A549 (cell line): ENCODE data around the gene PRMT7. TPM values are rescaled to one million over a fixed set of nuclear protein-coding genes. Genes with fewer than 3 reads are reported as not detected.

ENCODE experiments used
- ATAC-seq, 2 experiments: fragments of 200-7000 bp in 1 of 2; fragments of >200 bp in 1 of 2; cut with Nextera tagmentation in 1 of 2; cut with Tn5 transposase in 1 of 2; 3 replicates each; pipeline versions ENCODE4 v1.8.0 to v1.9.1; 2018 to 2020; ENCODE audit warnings: mild to moderate bottlenecking in 1 of 2, moderate library complexity in 1 of 2
- CTCF ChIA-PET: fragments of 300-600 bp; sonication (Branson Sonifier 250); formaldehyde crosslinking; extraction: SDS; loops from one replicate; lab custom pipeline; 2021; ENCODE audit warnings: antibody characterized with exemption, inconsistent platforms; lab: Yijun Ruan, JAX
- POLR2A ChIA-PET: fragments of 350-600 bp; formaldehyde crosslinking; extraction: SDS; loops from one replicate; lab custom pipeline; 2021; ENCODE audit warnings: antibody characterized with exemption, inconsistent platforms; lab: Yijun Ruan, JAX
- DNase-seq, 2 experiments: peaks; one replicate each; pipeline versions ENCODE4 v3.0.0 to v3.0.0-alpha.2; 2011 to 2016; ENCODE audit warnings: low read depth in 1 of 2, low spot score in 1 of 2
- FAIRE-seq: peaks from 2 replicates; lab custom pipeline; 2011; peaks lifted over from hg19 to GRCh38; lab: Jason Lieb, UNC
- H3K27ac ChIP-seq, 2 experiments: fragments of >200 bp; sonication (Bioruptor Twin); formaldehyde crosslinking; 3 replicates each; pipeline ENCODE4 v1.5.1; 2016 to 2017
- H3K4me1 ChIP-seq: fragments of >200 bp; sonication (Bioruptor Twin); formaldehyde crosslinking; 3 replicates; pipeline ENCODE4 v1.6.1; 2016
- H3K4me2 ChIP-seq: fragments of >200 bp; sonication (Bioruptor Twin); formaldehyde crosslinking; 3 replicates; pipeline ENCODE4 v1.6.1; 2016
- H3K4me3 ChIP-seq: fragments of >200 bp; sonication (Bioruptor Twin); formaldehyde crosslinking; 3 replicates; pipeline ENCODE4 v1.5.1; 2016
- H3K9me3 ChIP-seq: fragments of >200 bp; sonication (Bioruptor Twin); formaldehyde crosslinking; 3 replicates; pipeline ENCODE4 v1.6.1; 2016
- CBX8 ChIP-seq: fragments of 200-600 bp; sonication (generic); IDR thresholded peaks from 2 replicates; pipeline ENCODE4 v1.6.1; 2016
- EHF ChIP-seq: fragments of 250-450 bp; sonication (Bioruptor Pico); IDR thresholded peaks from 2 replicates; pipeline ENCODE4 v1.5.0; 2020; ENCODE audit warnings: mild to moderate bottlenecking
- EHMT2 ChIP-seq: fragments of 200-600 bp; sonication (generic); IDR thresholded peaks from 2 replicates; pipeline ENCODE4 v1.6.1; 2016; ENCODE audit warnings: antibody characterized with exemption, low read depth, mild to moderate bottlenecking, moderate library complexity
- EP300 ChIP-seq, 2 experiments: fragments of >200 bp; sonication (Bioruptor Twin); formaldehyde crosslinking; IDR thresholded peaks; 2 replicates in 1 of 2; 3 replicates in 1 of 2; pipeline ENCODE4 v1.6.1; 2016 to 2017
- FOSL2 ChIP-seq, 2 experiments: fragments of 450-650 bp in 1 of 2; fragments of >200 bp in 1 of 2; sonication (Bioruptor Twin) in 1 of 2; formaldehyde crosslinking; IDR thresholded peaks; 2 replicates each; pipeline versions ENCODE4 v1.5.0 to v1.6.1; 2016 to 2020; ENCODE audit warnings: mild to moderate bottlenecking in 1 of 2, moderate library complexity in 1 of 2
- GATA3 ChIP-seq: IDR thresholded peaks from 2 replicates; pipeline ENCODE4 v1.6.1; 2012; ENCODE audit warnings: borderline replicate concordance
- HOXB5 ChIP-seq: fragments of 250-450 bp; sonication (Bioruptor Pico); IDR thresholded peaks from 2 replicates; pipeline ENCODE4 v1.5.0; 2020; ENCODE audit warnings: mild to moderate bottlenecking, moderate library complexity
- JUN ChIP-seq, 2 experiments: fragments of >200 bp; sonication (Bioruptor Twin); formaldehyde crosslinking; IDR thresholded peaks; 2 replicates in 1 of 2; 3 replicates in 1 of 2; pipeline ENCODE4 v1.6.1; 2016 to 2017
- MAFK ChIP-seq: fragments of 450-650 bp; IDR thresholded peaks from 2 replicates; pipeline ENCODE4 v1.6.1; 2014; ENCODE audit not compliant: partially characterized antibody
- NPAS2 ChIP-seq: fragments of 250-450 bp; sonication (Bioruptor Pico); IDR thresholded peaks from 2 replicates; pipeline ENCODE4 v1.8.0; 2022; ENCODE audit warnings: mild to moderate bottlenecking, moderate library complexity, borderline replicate concordance
- PHF8 ChIP-seq: fragments of 200-600 bp; sonication (generic); IDR thresholded peaks from 2 replicates; pipeline ENCODE4 v1.6.1; 2016; ENCODE audit warnings: low read depth, mild to moderate bottlenecking, antibody characterized with exemption, moderate library complexity, borderline replicate concordance
- POLR2AphosphoS2 ChIP-seq: conservative IDR thresholded peaks from 2 replicates; pipeline ENCODE4 v1.6.1; 2012; ENCODE audit warnings: low read length, improper control_type of control experiment, inconsistent platforms
- RARB ChIP-seq: fragments of 250-450 bp; sonication (Bioruptor Pico); IDR thresholded peaks from 2 replicates; pipeline ENCODE4 v1.8.0; 2021; ENCODE audit warnings: mild to moderate bottlenecking, moderate library complexity
- RCOR1 ChIP-seq: fragments of 150-350 bp; IDR thresholded peaks from 2 replicates; pipeline ENCODE4 v1.6.1; 2014; ENCODE audit warnings: antibody characterized with exemption, low read length, low read depth
- RFX5 ChIP-seq: fragments of 450-650 bp; IDR thresholded peaks from 2 replicates; pipeline ENCODE4 v1.7.1; 2014; ENCODE audit warnings: antibody characterized with exemption, mild to moderate bottlenecking, moderate library complexity
- SMC3 ChIP-seq: fragments of >200 bp; sonication (Bioruptor Twin); formaldehyde crosslinking; IDR thresholded peaks from 3 replicates; pipeline ENCODE4 v1.6.1; 2018; ENCODE audit warnings: inconsistent platforms
- SREBF2 ChIP-seq: fragments of 450-650 bp; IDR thresholded peaks from 2 replicates; pipeline ENCODE4 v1.6.1; 2014; ENCODE audit warnings: mild to moderate bottlenecking, moderate library complexity
- TP53 ChIP-seq: fragments of 250-450 bp; sonication (Bioruptor Pico); IDR thresholded peaks from 2 replicates; pipeline ENCODE4 v1.5.0; 2021; ENCODE audit warnings: mild to moderate bottlenecking, moderate library complexity
- ZFP36 ChIP-seq: fragments of 450-650 bp; IDR thresholded peaks from 2 replicates; pipeline ENCODE4 v1.6.1; 2014; ENCODE audit warnings: borderline replicate concordance; ENCODE audit not compliant: partially characterized antibody
- ZNF302 ChIP-seq: fragments of 250-450 bp; sonication (Bioruptor Pico); IDR thresholded peaks from 2 replicates; pipeline ENCODE4 v1.9.0; 2021; ENCODE audit warnings: inconsistent platforms, mild to moderate bottlenecking, moderate library complexity
- WGBS: methylation state at CpG from one replicate; pipeline ENCODE4 v1.1.6; 2017; ENCODE audit errors: missing lambda C conversion rate; 5-methylcytosine and 5-hydroxymethylcytosine counted together
- polyA plus RNA-seq, 4 experiments: library from polyadenylated mRNA; depleted of rRNA in 3 of 4; stranded (reverse); fragments of >200 nt; fragmentation: RNase III in 1 of 4; extraction: RNeasy Plus Mini Kit Qiagen cat#74134 plus additional on column Dnase treatment in 1 of 4; gene quantifications; 2 replicates in 3 of 4; 3 replicates in 1 of 4; pipeline ENCODE4 v1.2.3, GENCODE V29; 2011 to 2017
- TF ChIP-seq, protein P1 (sequence below): fragments of 450-650 bp; IDR thresholded peaks from 2 replicates; pipeline ENCODE4 v1.6.1; 2014; ENCODE audit warnings: antibody characterized with exemption
- TF ChIP-seq, protein P2 (sequence below): fragments of 200-600 bp; sonication (generic); IDR thresholded peaks from 2 replicates; pipeline ENCODE4 v1.6.1; 2016; ENCODE audit warnings: antibody characterized with exemption, mild to moderate bottlenecking, moderate library complexity
- TF ChIP-seq, protein P3 (sequence below): fragments of 150-350 bp; IDR thresholded peaks from 2 replicates; pipeline ENCODE4 v1.6.1; 2014; ENCODE audit warnings: low read depth, mild to moderate bottlenecking, low read length
- TF ChIP-seq, protein P4 (sequence below): IDR thresholded peaks from 2 replicates; pipeline ENCODE4 v1.6.1; 2012; ENCODE audit warnings: low read depth, borderline replicate concordance

Gene PRMT7
- polyA plus RNA-seq, 2 of the 4 experiments (the other 2 are of a cell fraction), result 37.1 to 44.7 TPM

DNA sequence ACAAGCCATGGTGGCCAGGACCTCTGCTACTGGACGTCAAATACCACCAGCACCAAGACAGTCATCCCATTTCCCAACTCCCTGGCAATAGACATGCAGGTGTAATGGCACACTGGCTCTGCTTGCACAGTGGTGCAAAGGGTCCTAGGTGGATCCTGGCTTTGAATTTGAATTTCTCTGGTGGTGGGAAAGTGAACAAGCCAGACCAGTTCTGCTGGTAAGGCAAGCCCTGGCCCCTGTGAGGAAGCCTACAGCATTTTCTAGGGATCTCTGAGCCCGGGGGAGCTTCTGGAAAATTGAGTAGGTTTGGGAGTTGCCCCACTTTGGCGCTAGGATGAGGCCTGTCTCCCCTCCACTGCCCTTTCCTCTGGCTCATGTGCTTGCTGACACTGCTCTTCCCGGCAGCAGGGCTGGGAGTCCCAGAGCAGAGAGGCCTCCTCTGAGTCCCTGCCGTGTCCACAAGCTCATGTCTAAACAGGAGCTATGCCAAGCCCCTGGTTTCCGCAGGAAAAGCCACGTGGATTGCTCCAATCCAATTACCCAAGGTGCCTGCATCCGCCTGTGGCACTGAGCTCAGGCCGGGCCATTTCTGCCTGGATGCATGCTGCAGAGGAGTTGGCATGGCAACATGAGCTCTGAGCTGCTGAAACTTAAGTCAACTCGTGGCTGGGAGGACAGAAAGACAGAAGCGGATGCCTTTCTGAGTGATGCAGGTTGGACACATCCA is 67.0 kb downstream of the PRMT7 start:
- TF ChIP-seq, protein P1, sequence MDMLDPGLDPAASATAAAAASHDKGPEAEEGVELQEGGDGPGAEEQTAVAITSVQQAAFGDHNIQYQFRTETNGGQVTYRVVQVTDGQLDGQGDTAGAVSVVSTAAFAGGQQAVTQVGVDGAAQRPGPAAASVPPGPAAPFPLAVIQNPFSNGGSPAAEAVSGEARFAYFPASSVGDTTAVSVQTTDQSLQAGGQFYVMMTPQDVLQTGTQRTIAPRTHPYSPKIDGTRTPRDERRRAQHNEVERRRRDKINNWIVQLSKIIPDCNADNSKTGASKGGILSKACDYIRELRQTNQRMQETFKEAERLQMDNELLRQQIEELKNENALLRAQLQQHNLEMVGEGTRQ, result no peak
- TF ChIP-seq SMC3 (no peak), HOXB5 (no peak), SREBF2 (no peak), ZNF302 (no peak), CBX8 (no peak), RARB (no peak), ZFP36 (no peak), PHF8 (no peak), MAFK (no peak), TP53 (CRISPR knock-in tag) (no peak), RFX5 (no peak), JUN (IDR thresholded peaks at IDR 0.05) (no peak), RCOR1 (no peak), POLR2AphosphoS2 (no peak), GATA3 (no peak)
- TF ChIP-seq, protein P2, sequence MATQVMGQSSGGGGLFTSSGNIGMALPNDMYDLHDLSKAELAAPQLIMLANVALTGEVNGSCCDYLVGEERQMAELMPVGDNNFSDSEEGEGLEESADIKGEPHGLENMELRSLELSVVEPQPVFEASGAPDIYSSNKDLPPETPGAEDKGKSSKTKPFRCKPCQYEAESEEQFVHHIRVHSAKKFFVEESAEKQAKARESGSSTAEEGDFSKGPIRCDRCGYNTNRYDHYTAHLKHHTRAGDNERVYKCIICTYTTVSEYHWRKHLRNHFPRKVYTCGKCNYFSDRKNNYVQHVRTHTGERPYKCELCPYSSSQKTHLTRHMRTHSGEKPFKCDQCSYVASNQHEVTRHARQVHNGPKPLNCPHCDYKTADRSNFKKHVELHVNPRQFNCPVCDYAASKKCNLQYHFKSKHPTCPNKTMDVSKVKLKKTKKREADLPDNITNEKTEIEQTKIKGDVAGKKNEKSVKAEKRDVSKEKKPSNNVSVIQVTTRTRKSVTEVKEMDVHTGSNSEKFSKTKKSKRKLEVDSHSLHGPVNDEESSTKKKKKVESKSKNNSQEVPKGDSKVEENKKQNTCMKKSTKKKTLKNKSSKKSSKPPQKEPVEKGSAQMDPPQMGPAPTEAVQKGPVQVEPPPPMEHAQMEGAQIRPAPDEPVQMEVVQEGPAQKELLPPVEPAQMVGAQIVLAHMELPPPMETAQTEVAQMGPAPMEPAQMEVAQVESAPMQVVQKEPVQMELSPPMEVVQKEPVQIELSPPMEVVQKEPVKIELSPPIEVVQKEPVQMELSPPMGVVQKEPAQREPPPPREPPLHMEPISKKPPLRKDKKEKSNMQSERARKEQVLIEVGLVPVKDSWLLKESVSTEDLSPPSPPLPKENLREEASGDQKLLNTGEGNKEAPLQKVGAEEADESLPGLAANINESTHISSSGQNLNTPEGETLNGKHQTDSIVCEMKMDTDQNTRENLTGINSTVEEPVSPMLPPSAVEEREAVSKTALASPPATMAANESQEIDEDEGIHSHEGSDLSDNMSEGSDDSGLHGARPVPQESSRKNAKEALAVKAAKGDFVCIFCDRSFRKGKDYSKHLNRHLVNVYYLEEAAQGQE, result no peak
- TF ChIP-seq, all 56 proteins: peak for 0
- DNase-seq (no peak), FAIRE-seq (no peak), ATAC-seq (no peak)
- Histone ChIP-seq H3K4me2 (no peak overlapping the region), H3K9me3 (no peaks in the 10 kb centered on the region), H3K27ac (no peak overlapping the region), H3K4me1 (no peaks in the 10 kb centered on the region), H3K4me3 (no peak overlapping the region)
- ChIA-PET CTCF (interaction anchor here (1.3 to 2.1 kb wide), 3 partner anchors 10 to 38 kb away, joined by 3 to 21 read pairs (median 3); no protein-coding TSS in a partner anchor), POLR2A (no interaction called here)
- 62% methylated on average over 11 of the region's 11 CpGs for WGBS

DNA sequence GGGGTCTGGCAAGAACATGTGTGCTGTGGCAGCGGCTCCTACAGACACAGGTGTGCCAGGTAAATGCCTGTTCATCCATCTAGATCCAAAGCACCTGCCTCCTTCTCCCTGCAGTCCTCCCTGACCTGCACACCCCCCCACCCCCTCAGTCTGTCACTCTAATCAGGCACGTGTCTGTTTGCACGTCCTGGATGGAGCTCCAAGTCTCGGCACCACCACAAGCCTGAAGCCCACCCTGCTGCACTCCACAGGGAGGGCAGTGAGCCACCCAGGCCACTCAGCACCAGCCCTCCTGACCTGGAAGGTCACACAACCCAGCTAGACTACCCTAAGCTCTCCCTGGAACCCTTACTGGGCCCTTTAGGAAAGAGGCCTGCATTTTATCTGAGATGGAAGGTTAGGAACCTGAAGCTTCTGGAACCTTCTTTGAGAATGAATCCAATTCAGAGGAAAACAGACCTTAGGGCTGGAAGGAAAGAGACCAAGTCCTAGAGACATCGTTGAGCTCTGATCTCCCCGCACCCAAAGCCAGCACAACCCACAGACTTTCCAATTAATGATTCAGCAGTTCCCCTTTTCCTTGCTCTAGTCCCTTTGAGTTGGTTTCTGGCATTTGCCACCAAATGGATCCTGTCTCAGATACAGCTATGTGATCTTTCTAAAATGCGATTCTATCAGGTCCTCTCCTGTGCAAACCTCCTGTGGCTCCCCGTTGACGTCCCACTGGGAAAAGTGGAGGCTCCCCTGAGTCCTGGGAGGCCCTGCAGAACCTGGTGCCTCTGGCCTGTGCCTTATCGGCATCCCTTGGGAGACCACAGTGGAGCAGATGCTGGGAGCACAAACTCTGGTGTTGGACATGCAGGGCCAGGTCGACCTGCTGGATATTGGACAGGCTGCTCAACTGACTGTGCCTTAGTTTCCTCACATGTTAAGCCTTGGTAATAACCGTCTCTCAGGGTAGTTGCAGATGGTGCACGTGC is 67.9 kb downstream of the PRMT7 start:
- no peak for FAIRE-seq
- POLR2A ChIA-PET, result no interaction called here
- no peak overlapping the region for H3K27ac ChIP-seq
- no peak for ATAC-seq
- no peaks in the 10 kb centered on the region for H3K9me3 ChIP-seq
- no peaks in the 10 kb centered on the region for H3K4me1 ChIP-seq
- CTCF ChIA-PET, result interaction anchor here (1.4 to 2.1 kb wide), 2 partner anchors 11 to 35 kb away, joined by 3 to 21 read pairs; no protein-coding TSS in a partner anchor
- no peak overlapping the region for H3K4me3 ChIP-seq
- 70% methylated on average over 10 of the region's 13 CpGs for WGBS
- no peak for DNase-seq
- no peak overlapping the region for H3K4me2 ChIP-seq
- TF ChIP-seq NPAS2 (CRISPR knock-in tag) (no peak), RCOR1 (no peak), FOSL2 (IDR thresholded peaks at IDR 0.05) (no peak), FOSL2 (CRISPR knock-in tag; IDR thresholded peaks at IDR 0.05) (no peak), EHF (CRISPR knock-in tag) (no peak), SMC3 (no peak), ZFP36 (no peak), EHMT2 (no peak), EP300 (IDR thresholded peaks at IDR 0.05) (no peak), JUN (IDR thresholded peaks at IDR 0.05) (no peak)
- TF ChIP-seq, protein P2, result no peak
- TF ChIP-seq, protein P3, sequence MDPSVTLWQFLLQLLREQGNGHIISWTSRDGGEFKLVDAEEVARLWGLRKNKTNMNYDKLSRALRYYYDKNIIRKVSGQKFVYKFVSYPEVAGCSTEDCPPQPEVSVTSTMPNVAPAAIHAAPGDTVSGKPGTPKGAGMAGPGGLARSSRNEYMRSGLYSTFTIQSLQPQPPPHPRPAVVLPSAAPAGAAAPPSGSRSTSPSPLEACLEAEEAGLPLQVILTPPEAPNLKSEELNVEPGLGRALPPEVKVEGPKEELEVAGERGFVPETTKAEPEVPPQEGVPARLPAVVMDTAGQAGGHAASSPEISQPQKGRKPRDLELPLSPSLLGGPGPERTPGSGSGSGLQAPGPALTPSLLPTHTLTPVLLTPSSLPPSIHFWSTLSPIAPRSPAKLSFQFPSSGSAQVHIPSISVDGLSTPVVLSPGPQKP, result no peak
- TF ChIP-seq, protein P4, sequence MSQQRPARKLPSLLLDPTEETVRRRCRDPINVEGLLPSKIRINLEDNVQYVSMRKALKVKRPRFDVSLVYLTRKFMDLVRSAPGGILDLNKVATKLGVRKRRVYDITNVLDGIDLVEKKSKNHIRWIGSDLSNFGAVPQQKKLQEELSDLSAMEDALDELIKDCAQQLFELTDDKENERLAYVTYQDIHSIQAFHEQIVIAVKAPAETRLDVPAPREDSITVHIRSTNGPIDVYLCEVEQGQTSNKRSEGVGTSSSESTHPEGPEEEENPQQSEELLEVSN, result no peak
